ENCODE measurements around the gene PITX1.

PITX1 gene

GRCh38 chr5:135051399-135051798 is 17.4 kb upstream of the PITX1 start:
- no peak for DNase-seq (ENCODE audit: low read depth)
- H3K4me3 ChIP-seq (ENCODE audit: low read length) = no peak overlapping the region
- no peak for TF ChIP-seq CTCF (conservative IDR thresholded peaks at IDR 0.05; ENCODE audit: low read depth, low read length)

GRCh38 chr5:135050244-135050767 is 16.3 kb upstream of the PITX1 start:
- no peak overlapping the region for H3K4me3 ChIP-seq (ENCODE audit: low read length)
- no peak for TF ChIP-seq CTCF (conservative IDR thresholded peaks at IDR 0.05; ENCODE audit: low read depth, low read length)
- DNase-seq (ENCODE audit: low read depth) = no peak

DNA sequence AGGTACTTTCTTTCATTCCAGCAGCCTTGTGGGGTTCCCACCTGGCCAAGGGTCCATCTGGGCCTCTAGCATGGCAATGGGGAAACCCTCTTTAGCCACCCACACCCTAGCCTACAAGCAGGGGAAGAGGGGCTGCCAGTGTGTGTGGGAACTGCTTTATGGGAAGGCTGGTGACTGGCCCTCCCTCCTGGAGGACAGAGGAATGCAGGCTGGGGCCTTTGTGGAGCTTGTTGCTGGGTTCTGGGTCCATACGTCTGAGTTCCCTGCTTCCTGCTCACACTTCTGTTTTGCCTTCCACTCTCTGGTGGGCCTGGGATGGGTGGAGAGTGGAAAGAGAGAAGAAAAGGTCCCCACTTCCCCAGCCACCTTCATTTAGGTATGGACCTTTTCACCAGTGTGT is 14.9 kb upstream of the PITX1 start:
- TF ChIP-seq CTCF (conservative IDR thresholded peaks at IDR 0.05; ENCODE audit: low read depth, low read length) = no peak
- H3K4me3 ChIP-seq (ENCODE audit: low read length) = no peak overlapping the region
- DNase-seq (ENCODE audit: low read depth) = no peak

- TF ChIP-seq CTCF (conservative IDR thresholded peaks at IDR 0.05; ENCODE audit: low read depth, low read length) = no peak
- DNase-seq (ENCODE audit: low read depth) = no peak
- H3K4me3 ChIP-seq (ENCODE audit: low read length) = no peak overlapping the region
Measured at GRCh38 chr5:135048286-135048685, 14.3 kb upstream of the PITX1 start.

- H3K4me3 ChIP-seq (ENCODE audit: low read length) = no peak overlapping the region
- no peak for TF ChIP-seq CTCF (conservative IDR thresholded peaks at IDR 0.05; ENCODE audit: low read depth, low read length)
- no peak for DNase-seq (ENCODE audit: low read depth)
Measured at GRCh38 chr5:135047347-135047695, 13.3 kb upstream of the PITX1 start.

- TF ChIP-seq CTCF (conservative IDR thresholded peaks at IDR 0.05; ENCODE audit: low read depth, low read length) = no peak
- no peak for DNase-seq (ENCODE audit: low read depth)
- H3K4me3 ChIP-seq (ENCODE audit: low read length) = no peak overlapping the region
Measured at GRCh38 chr5:135046661-135047346, 12.8 kb upstream of the PITX1 start.

- no peak for TF ChIP-seq CTCF (conservative IDR thresholded peaks at IDR 0.05; ENCODE audit: low read depth, low read length)
- no peak for DNase-seq (ENCODE audit: low read depth)
- H3K4me3 ChIP-seq (ENCODE audit: low read length) = no peak overlapping the region
Measured at GRCh38 chr5:135045488-135045887, 11.5 kb upstream of the PITX1 start.
